NCI-H82 treated with DMSO at 0.1 percent for 48 hours (cell line): ENCODE results near the gene DENND5B.
"Not testable (repeated sequence)": the region's sequence is repeated elsewhere in the genome, so short reads cannot be mapped to it uniquely, and the experiment has no call there.

ENCODE experiments used
- DNase-seq: peaks from one replicate; lab custom pipeline; 2025; ENCODE audit not compliant: unreplicated experiment; lab: John Stamatoyannopoulos, UW

DENND5B gene

DNA sequence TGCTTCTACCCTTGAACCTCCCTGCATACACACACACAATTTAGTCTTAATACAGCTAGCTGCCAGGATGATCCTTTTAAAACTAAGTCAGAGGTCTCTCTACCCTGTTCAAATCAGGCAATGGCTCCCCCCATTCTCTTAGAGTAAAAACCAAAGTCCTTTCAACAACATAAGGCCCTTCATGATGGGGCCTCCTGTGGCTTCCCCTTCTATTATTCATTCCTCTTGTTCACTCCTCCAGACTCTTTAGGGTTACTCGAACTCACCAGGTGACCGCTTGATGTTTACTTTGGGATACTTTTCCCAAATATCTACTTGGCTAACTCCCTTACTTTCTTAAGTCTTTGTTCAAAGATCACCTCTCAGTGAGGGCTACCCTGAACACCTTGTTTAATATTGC, 30.4 kb downstream of the DENND5B start:
- no peak for DNase-seq

DNA sequence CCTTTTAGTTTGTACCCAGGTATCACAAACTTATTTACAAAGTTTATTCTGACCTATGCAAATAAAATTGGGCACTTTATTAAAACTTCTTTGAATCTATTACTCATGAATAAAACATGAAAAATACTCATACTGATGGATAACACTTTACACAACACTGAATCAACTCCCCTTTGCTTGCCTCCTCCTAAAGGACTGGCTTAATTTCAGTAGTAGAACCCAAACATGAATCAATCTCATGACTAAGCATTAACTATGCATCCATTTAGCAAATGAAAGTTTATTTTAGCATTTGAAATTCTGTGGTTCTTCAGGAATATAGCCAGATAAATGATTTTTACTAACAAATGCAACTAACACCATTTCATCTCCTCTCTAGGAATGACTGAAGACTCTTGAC, 32.4 kb downstream of the DENND5B start:
- DNase-seq = no peak

DNA sequence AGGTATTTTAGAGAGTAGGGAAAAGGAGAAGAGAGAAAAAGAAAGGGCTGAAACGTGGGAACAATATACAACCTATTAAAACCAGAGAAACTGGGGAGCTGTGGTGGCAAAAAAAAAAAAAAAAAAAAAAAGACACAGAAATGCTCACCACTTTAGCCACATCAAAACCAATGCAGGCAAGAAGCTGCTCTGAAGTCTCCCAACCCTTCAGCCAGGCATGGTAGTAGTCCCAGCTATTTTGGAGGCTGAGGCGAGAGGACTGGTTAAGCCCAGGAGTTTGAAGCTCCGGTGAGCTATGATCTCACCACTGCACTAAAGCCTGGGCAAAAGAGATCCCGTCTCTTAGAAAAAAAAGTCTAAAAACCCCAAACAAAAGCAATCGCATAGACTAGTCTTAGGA, 33.2 kb downstream of the DENND5B start:
- DNase-seq = no peak

DNA sequence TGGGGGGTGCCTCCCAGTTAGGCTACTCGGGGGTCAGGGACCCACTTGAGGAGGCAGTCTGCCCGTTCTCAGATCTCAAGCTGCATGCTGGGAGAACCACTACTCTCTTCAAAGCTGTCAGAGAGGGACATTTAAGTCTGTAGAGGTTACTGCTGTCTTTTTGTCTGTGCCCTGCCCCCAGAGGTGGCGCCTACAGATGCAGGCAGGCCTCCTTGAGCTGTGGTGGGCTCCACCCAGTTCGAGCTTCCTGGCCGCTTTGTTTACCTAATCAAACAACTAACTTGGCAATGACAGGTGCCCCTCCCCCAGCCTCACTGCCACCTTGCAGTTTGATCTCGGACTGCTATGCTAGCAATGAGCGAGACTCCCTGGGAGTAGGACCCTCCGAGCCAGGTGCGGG, 35.5 kb downstream of the DENND5B start:
- not testable (repeated sequence) for DNase-seq

DNA sequence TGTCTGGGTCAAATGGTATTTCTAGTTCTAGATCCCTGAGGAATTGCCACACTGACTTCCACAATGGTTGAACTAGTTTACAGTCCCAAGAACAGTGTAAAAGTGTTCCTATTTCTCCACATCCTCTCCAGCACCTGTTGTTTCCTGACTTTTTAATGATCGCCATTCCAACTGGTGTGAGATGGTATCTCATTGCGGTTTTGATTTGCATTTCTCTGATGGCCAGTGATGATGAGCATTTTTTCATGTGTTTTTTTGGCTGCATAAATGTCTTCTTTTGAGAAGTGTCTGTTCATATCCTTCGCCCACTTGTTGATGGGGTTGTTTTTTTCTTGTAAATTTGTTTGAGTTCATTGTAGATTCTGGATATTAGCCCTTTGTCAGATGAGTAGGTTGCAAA, 40.3 kb downstream of the DENND5B start:
- not testable (repeated sequence) for DNase-seq

DNA sequence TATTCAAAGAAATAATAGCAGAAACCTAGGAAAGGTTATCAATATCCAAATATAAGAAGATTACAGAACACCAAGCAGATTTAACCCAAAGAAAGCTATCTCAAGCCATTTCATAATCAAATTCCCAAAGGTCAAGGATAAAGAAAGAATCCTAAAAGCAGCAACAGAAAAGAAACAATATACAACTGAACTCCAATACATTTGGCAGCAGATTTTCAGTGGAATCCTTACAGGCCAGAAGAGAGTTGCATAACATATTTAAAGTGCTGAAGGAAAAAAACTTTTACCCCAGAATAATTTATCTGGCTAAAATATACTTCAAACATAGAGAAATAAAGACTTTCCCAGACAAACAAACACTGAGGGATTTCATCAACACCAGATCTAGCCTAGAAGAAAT, 54.3 kb downstream of the DENND5B start:
- DNase-seq = no peak

DNA sequence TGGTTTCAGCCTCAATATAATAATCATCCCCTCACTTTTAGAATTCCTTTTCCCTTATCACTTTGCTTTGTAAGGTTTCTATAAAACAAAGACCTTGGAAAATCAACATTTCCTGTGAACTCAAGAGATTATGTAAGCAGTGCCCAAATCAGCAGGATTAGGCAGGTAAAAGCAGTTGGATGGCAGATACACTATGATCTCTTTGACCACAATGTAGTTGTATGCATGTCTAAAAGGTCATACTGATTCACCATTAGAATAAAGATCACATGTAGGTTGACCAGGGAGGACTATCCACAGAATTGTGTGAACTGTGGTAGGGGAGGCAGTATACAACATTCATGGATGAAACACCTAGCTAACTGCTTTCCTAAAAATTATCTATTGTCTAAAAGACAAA, 57.5 kb downstream of the DENND5B start:
- no peak for DNase-seq

DNA sequence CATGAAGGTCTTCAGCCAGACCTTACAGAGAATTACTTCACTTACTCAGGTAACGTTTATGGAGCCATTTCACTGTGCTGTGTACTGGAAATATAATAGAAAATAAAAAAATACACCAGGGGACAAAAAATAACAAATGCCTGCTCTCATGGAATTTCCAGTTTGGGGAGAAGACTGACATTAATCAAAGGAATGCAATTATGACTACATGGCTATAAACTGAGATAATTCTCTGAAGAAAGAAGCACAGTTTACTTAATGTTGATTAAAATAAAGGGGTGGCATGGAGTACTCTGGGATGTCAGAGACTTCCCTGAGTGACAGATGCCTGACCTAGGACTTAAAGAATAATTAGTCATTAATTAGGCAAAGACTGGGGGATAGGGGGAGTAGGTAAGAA, 59.0 kb downstream of the DENND5B start:
- no peak for DNase-seq

DNA sequence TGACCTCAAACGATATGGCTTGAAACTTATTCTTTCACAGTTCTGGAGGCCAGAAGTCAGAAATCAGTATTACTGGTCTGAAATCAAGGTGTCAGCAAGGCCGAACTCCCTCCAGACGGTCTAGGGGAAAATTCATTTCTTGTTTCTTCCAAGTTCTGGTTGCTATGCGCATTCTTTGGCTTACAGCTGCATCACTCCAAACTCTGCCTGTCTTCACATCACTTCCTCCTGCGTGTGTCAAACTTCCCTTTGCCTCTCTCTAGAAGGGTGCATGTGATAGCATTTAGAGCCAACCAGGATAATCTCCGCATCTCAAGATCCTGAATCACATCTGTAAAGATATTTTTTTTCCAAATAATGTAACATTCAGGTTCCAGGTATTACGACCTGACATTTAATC, 62.8 kb downstream of the DENND5B start:
- no peak for DNase-seq

DNA sequence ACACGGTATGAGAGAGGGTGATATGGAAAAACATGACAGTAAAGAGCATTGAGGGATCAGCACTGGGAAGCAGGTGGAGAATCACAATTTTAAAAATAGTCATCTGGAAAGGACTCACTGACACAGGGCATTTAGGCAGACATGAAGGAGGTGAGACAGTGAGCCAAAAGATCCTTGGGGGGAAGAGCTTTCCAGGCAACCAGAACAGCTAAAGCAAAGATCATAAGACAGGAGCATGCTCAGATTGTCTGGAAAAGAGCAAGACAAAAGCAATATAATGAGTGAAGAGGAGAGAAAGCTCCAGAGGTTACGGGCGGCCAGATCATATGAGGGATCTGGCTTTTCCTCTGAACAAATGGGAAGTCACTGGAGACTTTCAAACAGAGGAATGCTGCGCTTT, 63.9 kb downstream of the DENND5B start:
- DNase-seq = no peak

DNA sequence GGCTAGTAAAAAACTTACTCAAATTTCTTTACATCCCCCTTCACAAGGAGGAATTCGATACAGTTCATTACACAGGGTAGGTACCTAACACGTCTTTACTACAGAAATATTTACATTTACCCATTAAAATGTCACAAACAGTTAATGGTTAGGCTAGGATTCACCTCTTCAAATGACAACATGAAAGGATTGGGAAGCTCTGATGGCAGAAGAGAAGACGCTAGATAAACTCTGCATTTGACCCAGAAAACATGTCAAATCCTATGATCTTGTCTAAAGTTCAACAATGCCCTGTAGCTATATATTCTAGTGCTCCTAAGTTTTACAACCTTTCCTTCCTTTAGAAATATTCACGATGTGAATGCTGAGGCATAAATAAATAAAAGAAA, 64.8 kb downstream of the DENND5B start:
- DNase-seq = no peak

DNA sequence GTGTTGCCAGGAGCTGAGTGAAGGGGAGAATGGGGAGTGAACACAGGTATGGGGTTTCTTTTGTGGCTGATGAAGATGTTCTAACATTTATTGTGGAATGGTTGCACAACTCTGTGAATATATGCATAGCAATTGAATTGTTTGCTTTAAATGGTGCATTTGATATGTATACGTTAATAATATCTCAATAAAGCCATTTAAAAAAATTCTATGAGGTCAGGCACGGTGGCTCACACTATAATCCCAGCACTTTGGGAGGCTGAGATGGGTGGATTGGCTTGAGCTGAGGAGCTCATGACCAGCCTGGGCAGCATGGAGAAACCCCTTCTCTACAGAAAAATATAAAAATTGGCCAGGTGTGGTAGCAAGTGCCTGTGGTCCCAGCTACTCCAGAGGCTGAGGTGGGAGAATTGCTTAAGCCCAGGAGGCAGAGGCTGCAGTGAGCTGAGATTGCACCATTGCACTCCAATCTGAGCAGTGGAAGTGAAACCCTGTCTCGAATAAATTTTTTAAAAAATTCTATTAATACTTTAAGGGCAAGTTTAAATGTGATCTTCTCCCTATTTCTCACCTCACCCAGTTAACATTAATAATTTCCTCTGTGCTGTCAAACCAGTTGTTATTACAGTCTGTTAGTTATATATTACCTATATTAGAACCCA, 65.3 kb downstream of the DENND5B start:
- DNase-seq = no peak

DNA sequence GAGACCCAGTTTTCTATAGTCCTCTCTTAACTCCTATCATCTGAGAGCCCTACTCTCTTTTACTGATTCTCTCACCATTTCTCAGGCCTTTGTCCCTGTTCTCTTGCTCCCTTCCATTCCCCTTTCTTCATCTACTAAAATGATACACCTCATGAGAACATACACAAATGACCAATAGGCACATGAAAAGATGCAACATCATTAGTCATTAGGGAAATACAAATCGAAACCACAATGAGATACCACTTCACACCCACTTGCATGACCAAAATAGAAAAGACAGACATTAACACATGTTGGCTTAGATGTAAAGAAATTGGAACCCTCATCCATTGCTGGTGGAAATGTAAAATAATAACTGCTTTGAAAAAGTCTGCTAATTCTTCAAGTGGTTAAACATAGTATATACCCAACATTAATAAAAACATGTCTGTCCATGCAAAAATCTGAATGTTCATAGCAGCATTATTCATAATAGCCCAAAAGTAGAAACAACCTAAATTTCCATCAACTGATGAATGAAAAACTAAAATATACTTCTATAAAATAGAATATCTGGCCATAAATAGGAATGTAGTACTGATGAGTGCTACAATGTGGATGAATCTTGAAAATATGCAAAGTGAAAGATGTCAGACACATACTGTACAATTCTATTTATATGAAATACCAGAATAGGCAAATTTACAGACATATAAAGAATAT, 66.0 kb downstream of the DENND5B start:
- no peak for DNase-seq

DNA sequence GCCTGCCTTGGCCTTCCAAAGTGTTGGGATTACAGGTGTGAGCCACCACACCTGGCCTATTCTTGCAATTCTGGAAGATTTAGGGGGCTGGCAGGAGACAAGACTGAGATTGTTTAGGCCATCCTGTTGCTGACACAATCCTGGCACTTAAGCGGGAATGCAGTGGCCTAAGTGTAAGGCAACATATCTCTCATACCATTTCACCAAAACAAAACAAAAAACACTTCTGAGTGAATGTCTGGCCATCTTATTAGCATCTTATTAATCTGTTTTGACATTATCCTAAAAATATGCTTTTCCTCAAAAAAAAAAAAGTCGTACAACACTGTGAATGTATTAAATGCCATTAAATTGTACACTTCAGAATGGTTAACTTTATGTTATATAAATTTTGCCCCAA, 67.6 kb downstream of the DENND5B start:
- no peak for DNase-seq

DNA sequence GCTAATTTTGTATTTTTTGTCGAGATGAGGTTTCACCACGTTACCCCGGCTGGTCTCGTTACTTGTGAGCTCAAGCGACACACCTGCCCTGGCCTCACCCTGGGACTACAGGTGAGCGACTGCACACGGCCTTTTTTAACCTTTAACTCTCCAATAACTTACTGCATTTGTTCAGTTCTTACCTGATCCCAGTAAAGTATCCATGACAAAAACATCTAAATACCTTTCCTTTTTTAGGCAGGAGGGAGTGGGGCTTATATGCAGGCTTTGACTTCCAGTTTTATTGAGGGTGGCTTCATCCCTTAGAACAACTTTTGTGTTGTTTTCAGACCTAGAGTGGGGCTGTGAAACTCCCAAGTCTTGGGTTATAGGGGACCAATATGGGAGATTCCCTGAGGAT, 68.3 kb downstream of the DENND5B start:
- no peak for DNase-seq

DNA sequence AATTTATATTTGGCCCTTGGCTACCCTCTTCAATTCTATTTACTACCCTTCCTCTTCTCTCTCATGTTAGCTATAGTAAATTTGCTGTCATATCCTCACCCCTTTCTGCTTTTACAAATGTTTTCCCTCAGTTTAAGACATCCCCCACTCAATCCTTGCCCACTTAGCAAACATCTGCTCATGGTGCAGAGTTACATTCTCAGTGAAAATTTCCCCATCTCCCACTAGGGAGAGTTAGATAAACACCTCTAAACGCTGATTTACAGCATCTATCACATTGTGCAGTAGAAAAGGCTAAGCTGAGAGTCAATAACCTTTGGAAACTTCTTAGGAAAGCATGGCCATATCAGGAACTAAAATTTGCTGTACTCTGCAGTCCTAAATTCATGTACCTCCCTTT, 69.0 kb downstream of the DENND5B start:
- peak; percentile 51 for DNase-seq

DNA sequence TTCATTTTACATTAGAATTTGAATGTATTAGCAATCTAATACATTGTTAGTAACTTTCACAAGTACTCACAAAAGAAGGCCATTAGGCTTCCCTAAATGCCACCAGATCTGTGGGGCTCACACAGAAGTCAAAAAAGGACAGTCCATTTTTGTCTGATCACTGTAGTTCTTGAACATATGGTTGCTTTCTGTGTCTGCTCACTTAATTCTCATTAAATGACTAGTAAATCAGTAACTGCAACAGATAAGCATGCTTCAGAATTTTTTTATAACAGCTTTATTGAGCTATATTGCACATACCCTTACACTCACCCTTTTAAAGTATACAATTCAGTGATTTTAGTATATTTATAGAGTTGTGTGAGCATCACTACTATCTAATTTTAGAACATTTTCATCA, 71.4 kb downstream of the DENND5B start:
- DNase-seq = no peak

DNA sequence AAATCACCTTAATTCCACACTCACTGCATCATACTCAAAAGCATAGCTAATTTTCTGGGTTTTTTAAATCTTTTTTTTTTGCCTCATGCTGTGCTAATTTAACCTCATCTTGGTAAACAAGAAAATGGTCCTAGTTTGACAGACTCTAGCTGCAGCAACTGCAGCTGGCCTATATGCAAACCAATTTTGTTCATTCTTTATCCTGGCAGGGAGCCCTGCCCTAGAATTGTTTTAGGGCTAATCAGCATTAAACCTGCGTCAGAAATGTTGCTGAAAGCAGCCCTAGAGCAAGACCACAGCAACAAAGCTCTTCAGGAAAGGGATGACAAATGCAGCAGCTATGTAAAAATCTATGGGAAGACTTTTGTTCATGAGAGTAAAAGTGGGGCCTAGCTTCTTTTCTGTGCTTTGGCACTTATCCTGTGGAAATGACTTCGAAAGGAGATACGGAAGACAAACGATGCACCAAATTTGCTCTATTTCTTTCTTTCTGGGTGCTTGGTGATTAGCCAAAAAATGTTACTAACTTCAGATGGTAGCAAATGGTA, 72.2 kb downstream of the DENND5B start:
- no peak for DNase-seq

DNA sequence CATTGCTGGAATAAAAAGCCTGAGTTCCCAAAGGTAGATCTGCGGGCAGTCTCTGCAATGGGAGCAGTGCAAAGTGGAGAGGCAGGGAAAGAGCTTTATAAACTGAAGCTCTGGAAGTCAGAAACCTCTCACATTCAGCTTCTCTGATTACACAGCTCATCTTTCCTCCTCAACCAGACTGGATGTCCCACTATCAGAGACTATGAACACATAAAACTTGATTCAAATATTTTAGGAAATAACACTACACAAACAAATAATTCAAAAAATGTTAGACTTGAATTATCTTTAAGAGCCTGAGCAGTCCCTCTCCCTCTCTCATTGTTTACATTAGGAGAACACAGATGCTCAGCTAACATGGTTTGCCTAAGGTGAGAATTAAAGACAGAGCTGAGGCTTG, 72.9 kb downstream of the DENND5B start:
- DNase-seq = no peak

DNA sequence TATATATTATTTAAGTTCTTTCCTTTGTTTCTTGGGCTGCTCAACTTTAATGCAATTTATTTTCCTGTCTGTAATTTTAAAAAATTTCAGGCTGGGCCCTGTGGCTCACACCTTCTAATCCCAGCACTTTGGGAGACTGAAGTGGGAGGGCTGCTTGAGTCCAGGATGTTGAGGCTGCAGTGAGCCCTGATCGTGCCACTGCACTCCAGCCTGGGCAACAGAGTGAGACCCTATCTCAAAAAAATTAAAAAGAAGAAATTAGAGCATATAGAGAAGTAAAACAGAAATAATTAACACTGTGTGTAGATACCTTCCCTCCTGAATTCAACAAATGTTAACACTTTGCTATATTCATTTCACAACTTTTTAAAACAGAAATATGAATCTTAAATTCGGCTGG, 74.2 kb downstream of the DENND5B start:
- DNase-seq = no peak

DNA sequence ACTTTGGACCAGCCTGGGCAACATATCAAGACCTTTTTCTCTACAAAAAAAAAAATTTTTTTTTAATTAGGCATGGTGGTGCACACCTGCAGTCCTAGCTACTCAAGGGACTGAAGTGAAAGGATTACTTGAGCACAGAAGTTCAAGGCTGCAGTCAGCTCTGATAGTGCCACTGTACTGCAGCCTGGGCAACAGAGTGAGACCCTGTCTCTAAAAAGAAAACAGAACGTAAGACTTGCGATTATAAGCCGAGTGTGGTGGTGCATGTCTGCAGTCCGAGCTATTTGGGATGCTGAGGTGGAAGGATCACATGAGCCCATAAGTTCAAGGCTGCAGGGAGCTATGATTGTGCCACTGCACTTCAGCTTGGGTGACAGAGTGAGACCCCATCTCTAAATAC, 76.0 kb downstream of the DENND5B start:
- DNase-seq = no peak

DNA sequence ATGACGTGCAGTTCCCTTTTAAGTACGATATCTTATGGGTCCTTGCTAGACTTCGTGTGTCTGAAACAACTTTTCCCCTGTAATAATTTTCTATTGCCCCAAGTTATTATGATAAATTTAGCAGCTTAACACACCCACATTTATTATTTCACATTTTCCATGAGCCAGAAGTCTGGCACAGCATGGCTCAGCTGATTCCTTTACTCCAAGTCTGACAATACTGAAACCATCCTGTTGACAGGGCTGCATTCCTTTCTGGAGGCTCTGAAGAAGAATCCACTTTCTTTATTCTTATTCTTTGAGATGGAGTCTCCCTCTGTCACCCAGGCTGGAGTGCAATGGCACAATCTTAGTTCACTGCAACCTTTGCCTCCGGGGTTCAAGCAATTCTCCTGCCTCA, 80.9 kb downstream of the DENND5B start:
- DNase-seq = no peak
